NCI-H82 (cell line): Measurements from ENCODE around the gene ANKRD42.
"Not testable (repeated sequence)": the region's sequence is repeated elsewhere in the genome, so short reads cannot be mapped to it uniquely, and the experiment has no call there.

ENCODE experiments used
- DNase-seq: peaks from one replicate; lab custom pipeline; 2025; lab: John Stamatoyannopoulos, UW

The ANKRD42 gene

DNA sequence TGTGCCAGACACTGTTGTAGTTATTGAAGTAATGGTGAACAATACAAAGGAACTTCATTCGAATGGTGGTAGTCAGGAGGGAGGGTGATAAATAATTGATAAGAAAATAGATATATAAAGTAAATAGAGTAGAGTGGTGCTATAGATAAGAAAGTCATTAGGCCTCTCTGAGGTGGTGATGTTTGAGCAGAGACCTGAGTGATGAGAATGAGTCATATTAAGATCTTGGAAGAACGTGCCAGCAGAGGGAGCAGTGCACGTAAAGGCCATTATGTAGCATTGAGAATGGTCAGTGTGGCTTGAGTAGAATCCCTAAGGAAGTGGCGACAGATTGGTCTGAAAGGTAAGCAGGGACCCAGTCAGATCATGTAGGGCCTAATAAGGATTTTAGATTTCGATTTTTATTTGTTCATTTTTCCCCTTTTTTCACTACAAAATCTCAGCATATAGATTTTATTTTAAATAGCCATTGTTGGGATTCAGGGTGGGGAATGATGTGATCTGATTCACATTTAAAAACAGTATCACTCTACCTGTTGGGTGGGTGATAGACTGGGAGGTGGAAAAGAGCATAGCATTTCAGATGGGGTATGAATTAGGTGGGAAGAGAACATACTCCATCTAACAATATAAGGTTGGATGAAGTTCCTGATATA, 47.9 kb downstream of the ANKRD42 start:
- DNase-seq = peak; percentile 83

DNA sequence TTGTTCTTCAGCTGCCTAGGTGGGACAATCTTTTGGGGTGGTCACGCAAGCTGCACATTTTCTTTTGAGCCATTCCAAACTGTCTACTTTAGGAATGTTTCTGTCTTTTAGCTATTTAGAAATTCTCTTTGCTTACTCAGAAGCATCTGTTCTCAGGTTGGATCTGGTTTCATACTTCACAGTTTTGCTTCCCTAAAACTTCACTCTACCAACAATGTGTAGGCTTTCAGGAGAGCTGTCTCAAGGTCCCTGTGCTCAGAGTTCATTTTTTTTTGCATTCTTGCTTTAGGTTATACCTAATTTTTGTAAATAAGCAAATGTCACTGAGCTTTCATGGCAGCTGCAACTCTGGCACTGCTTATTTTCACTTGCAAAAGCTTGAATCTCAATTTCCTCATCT, 55.9 kb downstream of the ANKRD42 start:
- no peak for DNase-seq

DNA sequence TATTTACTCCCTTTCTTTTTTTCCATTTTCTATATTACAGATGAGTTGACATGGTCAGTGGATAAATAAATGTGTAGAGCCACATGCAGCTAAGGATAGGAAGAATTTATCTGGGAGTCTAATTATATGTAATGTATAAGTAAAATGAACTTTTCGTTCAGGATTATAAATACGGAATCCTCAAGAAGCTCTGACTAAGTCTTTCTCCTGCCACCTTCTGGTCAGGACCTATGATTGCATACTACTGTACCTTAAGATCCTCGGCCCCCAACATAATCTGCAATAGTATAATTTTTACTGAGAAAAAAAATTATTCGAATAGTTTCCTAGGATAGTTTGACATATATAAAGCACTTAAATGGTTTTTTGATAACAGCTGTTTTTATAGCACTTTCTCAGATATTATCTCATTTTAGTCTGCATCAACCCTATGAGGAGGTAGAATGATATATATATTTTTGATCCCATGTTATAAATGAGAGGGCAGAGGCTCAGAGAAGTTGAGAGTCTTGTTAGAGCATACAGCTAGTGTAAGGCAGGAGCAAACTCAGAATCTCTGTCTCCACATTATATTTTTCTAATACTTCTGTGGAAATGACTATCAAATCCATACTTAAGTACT, 56.6 kb downstream of the ANKRD42 start:
- peak; percentile 42 for DNase-seq

DNA sequence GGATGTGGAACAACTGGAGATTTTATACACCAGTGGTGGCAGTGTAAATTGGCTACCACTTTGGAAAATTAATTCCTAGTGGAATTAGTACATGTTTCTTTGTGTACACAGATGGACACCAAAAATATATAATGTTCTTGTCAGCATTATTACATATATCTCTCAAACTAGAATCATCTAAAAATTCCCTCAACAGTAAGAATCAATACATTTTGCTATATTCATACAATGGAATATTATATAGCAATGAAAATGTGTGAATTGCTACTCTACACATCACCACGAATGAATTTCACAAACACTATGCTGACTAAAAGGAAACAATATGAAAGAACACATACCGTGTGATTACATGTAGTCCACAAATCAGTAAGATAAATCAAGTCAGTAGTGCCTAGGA, 58.8 kb downstream of the ANKRD42 start:
- no peak for DNase-seq

DNA sequence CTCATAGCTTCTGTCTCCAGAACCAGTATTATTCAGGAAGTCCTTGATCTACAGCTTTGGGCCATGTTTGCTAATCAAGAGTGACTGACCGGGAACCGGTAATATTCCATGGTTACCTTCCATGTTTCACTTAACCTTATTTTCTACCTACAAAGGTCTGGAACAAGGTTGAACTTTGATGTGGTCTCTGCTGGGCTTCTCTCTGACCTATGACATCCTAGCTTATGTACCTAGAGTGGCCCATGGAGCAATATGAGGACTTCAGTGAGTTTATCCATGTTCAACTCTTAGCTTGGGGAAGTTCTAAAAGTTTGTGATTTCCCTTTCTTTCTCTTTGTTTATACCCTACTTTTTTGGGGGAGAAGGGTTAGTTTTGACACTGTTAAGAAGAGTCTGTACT, 59.4 kb downstream of the ANKRD42 start:
- DNase-seq = no peak

DNA sequence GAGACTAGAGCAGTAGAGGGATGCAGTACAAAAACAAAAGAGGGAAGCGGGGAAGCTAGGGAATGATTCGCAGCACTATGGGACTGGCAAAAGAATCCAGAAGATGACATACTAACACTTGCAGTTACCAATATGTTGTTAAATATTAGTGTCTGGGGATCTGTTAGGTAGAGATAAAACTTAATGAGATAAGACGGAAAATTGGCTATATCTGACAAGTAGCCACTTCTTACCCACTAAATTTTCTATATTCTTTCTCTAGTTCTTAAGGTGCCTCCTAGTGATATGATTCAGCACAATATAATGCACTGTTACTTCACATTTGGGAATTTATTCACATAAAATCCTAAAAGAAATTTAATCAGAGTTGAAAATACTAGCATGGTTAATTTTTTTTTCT, 61.9 kb downstream of the ANKRD42 start:
- DNase-seq = no peak

DNA sequence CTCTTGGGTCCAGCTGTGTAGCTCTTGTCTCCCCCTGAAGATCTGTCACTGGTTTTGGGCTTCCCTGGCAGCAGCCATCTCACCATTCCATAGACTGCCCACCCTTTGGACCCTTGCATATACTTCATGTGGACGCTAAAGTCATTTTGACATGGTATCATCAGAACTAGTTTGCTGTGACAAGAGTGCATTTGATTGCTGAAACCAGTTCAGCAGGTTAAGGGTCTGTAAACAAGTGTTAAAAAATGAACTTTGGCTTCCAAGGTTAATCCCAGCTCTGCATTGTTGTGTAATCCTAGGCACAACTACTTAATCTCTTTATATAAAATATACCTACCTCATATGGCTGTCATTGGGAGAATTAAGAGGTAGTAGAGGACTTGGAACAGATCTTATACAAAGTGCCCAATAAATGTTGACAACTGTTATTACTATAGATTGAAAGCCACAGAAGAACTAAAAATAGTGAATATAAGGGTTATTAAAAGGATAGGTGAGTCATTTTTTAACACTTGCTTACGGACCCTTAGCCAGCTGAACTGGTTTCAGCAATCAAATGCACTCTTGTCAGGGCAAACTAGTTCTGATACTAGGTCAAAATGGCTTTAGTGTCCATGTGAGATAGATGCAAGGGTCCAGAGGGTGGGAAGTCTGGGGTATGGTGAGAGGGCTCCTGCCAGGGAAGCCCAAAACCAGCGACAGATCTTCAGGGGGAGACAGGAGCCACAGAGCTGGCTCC, 63.3 kb downstream of the ANKRD42 start:
- DNase-seq = peak; percentile 64

DNA sequence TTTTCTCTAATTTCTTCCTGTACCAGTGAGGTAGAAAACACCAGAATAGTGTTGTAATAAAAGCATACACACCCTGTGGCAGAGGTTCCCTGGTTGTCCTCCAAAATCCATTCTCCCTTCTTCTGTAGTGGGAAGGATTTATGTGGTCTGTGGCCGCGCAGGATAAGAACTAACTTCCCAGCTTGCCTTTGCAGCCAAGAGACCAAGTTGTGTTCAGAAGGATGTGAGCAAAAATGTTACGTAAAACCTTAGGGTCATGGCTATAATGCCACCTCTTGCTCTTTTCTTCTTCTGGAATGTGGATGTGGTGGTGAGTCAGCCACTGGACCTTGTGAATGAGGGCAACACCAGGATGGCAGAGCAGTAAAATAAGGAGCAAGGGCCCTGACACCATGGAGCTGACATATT, 64.3 kb downstream of the ANKRD42 start:
- no peak for DNase-seq

DNA sequence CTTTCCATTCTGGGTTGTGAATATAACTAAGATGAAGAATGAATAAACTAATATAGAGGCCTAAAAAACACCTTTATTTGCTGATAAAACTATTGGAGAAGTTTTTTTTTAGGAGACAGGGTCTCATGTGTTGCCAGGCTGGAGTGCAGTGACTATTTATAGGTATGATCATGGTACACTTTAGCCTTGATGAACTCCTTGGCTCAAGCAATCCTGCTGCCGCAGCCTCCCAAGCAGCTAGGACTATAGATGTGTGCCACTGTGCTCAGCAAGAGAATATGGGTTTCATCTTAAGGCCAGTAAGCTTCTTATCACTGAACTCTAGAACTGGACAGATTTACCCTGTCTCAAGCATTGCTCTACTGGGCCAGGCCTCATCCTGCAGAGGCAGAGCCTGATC, 66.0 kb downstream of the ANKRD42 start:
- DNase-seq = peak; percentile 50

DNA sequence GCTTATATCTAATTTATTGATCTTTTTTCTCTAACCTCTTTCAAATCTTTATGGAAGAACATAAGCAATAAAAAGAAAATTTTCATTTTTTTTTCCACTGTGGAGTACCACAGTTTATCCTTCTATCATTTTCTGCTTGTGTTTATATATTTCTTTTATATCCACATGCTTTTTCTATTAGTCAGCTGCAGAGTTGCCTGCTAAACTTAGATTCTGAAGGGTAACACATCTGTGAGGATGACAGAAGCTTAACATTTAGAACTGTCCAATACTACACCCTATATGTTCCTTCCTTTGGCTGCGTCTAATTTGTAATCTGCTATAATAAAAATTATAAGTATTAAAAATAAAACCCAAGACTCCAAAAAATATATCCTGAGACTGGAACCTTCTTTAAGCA, 71.8 kb downstream of the ANKRD42 start:
- DNase-seq = no peak

DNA sequence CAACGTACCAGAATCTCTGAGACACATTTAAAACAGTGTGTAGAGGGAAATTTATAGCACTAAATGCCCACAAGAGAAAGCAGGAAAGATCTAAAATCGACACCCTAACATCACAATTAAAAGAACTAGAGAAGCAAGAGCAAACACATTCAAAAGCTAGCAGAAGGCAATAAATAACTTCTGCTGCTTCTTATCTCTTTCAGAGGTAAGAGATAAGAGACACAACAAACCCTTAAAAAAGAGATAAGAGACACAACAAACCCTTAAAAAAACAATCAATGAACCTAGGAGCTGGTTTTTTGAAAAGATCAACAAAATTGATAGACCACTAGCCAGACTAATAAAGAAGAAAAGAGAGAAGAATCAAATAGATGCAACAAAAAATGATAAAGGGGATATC, 75.6 kb downstream of the ANKRD42 start:
- DNase-seq = not testable (repeated sequence)

DNA sequence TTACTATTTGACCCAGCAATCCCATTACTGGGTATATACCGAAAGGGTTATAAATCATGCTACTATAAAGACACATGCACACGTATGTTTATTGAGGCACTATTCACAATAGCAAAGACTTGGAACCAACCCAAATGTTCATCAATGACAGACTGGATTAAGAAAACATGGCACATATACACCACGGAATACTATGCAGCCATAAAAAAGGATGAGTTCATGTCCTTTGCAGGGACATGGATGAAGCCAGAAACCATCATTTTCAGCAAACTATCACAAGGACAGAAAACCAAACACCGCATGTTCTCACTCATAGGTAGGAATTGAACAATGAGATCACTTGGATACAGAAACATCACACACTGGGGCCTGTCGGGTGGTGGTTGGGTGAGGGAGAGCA, 78.2 kb downstream of the ANKRD42 start:
- DNase-seq = not testable (repeated sequence)

DNA sequence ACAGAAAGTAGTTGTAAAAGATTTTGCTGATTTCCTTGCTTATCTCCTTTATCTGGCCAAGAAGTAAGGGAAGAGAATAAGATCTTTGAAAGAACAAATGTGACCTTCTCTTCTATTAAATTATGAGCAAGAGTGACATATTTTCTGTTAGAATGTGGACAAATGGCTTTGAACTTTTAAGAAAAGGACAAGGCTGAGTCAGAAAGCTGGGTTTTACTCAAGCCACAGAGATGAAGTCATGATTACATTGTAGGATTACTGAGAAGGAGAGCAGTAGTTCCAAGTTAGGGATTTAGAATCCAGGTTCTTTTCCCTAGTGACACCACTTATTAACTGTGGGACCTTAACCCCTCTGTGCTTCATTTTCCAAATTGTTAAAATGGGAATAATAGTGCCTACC, 79.1 kb downstream of the ANKRD42 start:
- DNase-seq = no peak

DNA sequence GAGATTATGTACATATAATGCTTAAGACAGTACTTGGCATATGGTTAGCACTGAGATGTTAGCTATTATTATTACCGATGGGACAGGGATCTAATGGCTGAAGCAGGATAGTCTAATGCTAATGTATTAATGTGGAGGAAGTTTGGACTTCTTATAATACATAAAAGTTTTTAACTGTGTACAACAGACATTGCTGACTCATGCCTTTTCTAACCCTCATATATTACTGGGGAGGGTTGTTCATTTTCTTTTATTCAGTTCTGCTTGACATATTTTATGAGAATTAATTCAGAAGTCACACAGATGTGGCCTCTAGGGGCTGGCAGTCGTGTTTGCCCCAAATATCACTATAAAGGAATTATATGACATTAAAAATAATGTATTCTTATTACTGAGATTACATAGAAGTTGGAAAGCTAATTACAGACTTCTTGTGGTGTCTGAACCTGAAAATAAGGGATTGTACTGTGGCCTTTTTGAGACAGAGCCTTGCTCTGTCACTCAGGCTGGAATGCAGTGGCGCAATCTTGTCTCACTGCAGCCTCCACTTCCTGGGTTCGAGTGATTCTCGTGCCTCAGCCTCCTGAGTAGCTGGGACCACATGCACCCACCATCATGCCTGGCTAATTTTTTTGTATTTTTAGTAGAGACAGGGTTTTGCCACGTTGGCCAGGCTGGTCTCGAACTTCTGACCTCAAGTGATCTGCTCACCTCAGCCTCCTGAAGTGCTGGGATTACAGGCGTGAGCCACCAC, 82.6 kb downstream of the ANKRD42 start:
- DNase-seq = peak; percentile 6

DNA sequence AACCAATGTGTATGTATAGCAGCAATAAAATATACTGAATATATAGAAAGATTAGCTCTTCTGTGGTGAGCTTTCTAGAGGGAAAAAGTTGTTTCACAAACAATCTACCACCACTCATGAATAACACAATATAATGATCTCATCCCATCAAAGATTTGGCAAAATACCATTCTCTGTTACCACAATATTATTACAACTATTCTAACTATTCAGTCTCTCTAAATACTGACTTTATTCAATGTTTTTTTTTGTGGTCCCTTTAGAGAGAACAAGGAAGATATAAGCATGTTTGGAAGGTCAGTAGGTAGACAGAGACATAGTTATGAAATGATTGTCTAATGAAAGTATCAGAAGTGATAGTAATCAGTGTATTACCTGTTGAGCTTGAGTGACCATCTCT, 84.8 kb downstream of the ANKRD42 start:
- DNase-seq = no peak

DNA sequence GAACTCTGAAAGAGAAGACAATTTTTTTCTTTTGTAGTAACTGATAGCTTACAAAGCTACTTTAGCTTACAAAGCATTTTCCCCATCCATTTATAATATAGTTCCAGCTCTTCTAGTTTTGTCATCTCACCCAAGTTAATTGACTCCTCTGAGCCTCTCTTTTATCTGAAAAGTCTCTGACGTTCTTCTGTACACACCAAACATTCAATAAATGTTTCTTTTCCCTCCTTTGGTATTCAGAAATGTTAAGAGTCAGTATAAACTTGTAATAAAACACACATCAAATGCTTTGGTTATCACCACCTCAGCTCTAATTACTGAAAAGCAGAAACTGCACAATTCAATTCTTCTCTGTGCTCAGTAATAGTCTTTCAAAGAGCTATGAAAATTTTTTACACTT, 86.7 kb downstream of the ANKRD42 start:
- no peak for DNase-seq

DNA sequence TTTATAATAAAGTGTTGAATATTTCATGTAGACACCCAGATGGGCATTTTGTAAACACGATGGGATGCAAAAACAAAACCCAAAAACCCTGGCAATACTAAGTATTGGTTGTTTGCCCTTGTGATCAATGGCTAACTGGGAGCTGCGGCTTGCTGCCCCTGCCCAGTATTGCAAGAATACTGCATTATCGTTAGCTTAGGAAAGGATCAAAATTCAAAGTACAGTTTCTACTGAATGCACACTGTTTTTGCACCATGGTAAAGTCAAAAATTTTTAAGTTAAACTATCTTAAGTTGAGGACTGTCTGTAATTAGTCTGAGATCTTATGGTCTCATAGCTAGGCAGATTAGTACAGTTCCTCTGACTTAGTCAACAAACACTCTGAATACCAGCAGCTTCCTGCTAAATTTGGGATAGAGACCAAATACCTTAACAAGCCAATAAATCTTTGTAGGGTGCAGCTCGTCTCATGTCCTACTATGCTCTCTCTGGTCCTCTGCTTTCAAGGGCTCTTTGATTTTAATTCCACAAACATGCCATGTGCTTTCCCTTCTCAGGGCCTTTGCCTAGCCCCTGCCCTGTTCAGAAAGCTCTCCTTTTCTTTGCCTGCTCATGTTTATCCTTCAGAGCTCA, 88.7 kb downstream of the ANKRD42 start:
- DNase-seq = no peak

DNA sequence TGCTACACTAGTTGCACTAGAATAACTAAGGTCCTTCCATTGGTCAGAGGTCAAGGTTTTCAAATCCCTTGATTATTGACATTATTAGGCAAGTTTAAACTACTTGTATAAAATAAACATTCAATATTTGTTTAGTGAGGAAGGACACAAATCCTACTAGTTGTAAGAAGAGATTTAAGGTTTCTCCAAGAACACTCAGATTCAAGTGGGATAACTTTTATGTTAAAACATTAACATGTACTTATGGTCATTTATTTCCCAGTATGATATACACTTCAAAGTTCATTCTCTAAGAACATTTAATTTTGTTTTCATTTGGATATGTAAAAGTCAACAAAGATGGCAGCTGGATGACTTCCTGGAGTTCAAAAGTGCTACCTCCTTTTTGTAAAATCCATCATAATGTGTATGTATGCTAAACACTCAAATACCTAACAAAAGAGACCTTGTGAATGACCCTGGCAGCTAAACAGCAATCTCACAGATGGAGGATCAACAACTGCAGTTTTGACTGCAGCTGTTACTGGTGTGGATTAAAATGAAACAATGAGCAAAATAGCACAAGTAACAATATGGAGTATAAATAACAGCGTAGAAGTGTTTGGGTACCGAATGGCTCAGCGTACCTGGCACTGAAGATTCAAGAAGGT, 91.1 kb downstream of the ANKRD42 start:
- DNase-seq = peak; percentile 41

DNA sequence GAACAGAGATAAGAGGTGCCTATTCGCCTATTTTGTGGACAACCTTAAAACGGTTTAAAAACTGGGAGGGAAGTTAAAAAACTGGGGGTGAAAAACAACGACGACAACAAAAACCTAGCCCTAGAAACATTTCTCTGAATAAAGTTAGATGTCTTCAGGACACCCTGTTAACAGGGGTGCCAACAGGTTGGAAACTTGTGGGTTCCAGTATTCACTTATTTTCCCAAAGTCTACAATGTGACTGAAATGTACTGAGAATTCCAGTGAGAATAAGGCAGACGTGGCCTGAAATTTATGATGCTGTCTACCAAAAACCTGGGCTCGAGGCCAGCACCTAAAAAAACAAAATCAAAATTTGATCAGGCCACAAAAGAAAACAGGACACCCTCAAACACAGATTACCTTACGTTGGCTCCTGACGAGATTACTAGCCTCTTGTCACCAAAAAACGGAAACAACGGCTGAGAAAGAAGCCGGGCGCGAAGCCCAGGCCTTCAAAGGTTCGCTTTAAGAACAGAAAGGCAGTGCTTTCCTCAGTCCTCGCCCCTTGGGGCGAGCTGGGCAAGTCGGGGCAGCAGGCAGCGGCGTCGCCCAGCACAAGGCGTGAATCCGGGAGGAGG, 91.7 kb downstream of the ANKRD42 start:
- no peak for DNase-seq

DNA sequence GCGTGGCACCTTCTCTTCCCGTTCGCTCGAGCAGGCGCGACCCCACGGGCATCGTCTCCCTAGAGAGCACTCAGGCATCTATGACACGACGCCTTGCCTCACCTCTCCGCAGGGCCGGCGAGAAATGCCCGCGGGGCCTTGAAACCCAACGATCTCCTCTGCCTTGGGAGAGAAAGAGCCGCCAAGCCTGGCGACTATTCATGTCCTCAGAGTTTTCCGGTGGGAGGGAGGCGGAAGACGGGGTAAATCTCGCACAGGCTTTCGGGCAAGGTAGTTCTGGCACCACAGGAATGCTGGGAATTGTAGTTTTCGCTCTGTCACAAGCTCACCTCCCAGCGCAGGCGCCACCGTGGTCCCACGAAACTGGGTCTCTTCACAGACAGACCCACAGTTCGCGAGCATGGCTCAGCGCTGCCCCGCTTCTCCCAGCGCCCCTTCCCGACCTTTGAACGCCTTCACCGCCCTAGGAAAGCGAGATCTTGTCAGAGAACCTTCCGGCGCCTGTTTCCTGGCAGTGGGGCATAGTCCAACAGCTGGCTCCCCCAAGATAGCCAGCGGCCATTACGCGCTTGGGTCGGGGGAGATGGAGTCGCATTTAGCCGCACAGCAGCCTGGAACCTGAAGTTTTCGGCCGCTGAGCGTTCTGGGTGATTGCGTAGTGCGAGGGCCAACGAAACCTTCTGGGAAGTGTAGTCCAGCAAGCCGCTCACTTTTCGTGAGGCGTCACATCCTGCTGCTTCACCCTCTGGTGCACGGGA, 92.4 kb downstream of the ANKRD42 start, which contains the start of gene CCDC90B:
CCDC90B (minus strand) TSS at position 597 of the 758 bp plus-strand sequence; CDS start at position 202, 395 bp downstream.
- peak; percentile 98 for DNase-seq
